DMS79 treated with DMSO at 0.1 percent for 48 hours (cell line): ENCODE data around the gene GNA15.

Source experiments
- DNase-seq: peaks from one replicate; lab custom pipeline; 2025; lab: John Stamatoyannopoulos, UW

The GNA15 gene

GRCh38 chr19:3208317-3209207 is 72.7 kb downstream of the GNA15 start:
- DNase-seq: no peak

- no peak for DNase-seq
These were observed 74.6 kb downstream of the GNA15 start for GRCh38 chr19:3210347-3211017.

GRCh38 chr19:3211191-3211590 is 75.4 kb downstream of the GNA15 start:
- no peak for DNase-seq

GRCh38 chr19:3213159-3213558 is 77.3 kb downstream of the GNA15 start:
- DNase-seq: no peak
